Measurements from ENCODE around the gene COMMD1. TPM values are rescaled to one million over a fixed set of nuclear protein-coding genes. Genes with fewer than 3 reads are reported as not detected.

The COMMD1 gene
- total and polyA plus RNA-seq, 2 experiments from 2014 or later, result 54.9 to 83.7 TPM

DNA sequence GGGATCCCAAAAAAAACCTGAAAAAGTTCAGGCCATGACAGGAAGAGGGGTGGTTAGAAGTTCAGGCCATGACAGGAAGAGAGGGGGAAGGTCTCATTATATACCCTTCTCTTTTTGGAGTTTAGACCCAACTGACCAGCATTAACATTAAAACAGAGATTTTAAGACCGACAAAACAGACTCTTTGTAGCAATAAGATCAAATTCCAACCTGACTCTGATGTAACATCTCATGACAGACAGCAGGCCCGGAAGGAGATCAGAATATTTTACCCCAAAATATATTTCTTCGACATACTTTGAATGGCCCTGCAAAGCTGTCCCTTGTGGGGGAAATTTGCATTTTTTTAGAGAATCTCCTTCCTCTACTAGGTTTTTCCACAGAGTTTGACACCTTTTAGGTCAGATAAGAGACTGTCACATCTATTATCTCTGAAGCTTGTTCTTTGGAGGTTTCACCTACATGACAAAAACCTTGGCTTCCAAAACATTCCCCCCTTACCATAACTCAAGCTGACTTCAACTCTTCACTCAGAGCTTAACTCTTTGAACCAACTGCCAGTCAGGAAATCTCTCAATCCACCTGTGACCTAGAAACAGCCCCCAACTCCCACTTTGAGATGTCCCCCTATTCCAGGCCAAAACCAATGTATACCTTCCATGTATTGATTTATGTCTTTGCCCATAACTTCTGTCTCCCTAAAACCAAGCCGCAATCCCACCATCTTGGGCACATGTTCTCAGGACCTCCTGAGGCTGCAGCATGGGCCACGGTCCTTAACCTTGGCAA is 239.4 kb downstream of the COMMD1 start:
- H3K4me1 ChIP-seq (ENCODE audit: insufficient read depth), result no peaks in the 10 kb centered on the region
- no peaks in the 10 kb centered on the region for H3K27me3 ChIP-seq (ENCODE audit: insufficient read depth)
- no peak overlapping the region for H3K4me3 ChIP-seq
- no peaks in the 10 kb centered on the region for H3K79me2 ChIP-seq (replicated peaks; ENCODE audit: insufficient read depth)
- H3K9me3 Mint-ChIP-seq, result no peaks in the 10 kb centered on the region
- no peak for DNase-seq (ENCODE audit: low spot score)
- H3K9me2 ChIP-seq (ENCODE audit: insufficient read depth), result peaks cover 6% of the 10 kb centered on the region; the same call in 1 of the 2 replicates
- H2AFZ ChIP-seq, result no peak overlapping the region
- no peaks in the 10 kb centered on the region for H3K36me3 Mint-ChIP-seq (ENCODE audit: low read depth)
- no peak overlapping the region for H3K27ac Mint-ChIP-seq
- H3K4me2 ChIP-seq, result no peak overlapping the region
- H4K20me1 ChIP-seq (replicated peaks; ENCODE audit: insufficient read depth), result no peaks in the 10 kb centered on the region
- peaks cover 2% of the 10 kb centered on the region for H3K27me3 Mint-ChIP-seq (ENCODE audit: insufficient read depth, low read depth, poor library complexity)
- no peak overlapping the region for H3K27ac ChIP-seq (ENCODE audit: low read depth)
- H3K4me1 Mint-ChIP-seq, result peaks cover 4% of the 10 kb centered on the region; the same call in 1 of the 3 replicates
- H3F3A ChIP-seq (replicated peaks; ENCODE audit: low read depth), result no peaks in the 10 kb centered on the region
- TF ChIP-seq NANOG (IDR thresholded peaks at IDR 0.05; ENCODE audit: borderline replicate concordance), result no peak
- TF ChIP-seq, protein P1, sequence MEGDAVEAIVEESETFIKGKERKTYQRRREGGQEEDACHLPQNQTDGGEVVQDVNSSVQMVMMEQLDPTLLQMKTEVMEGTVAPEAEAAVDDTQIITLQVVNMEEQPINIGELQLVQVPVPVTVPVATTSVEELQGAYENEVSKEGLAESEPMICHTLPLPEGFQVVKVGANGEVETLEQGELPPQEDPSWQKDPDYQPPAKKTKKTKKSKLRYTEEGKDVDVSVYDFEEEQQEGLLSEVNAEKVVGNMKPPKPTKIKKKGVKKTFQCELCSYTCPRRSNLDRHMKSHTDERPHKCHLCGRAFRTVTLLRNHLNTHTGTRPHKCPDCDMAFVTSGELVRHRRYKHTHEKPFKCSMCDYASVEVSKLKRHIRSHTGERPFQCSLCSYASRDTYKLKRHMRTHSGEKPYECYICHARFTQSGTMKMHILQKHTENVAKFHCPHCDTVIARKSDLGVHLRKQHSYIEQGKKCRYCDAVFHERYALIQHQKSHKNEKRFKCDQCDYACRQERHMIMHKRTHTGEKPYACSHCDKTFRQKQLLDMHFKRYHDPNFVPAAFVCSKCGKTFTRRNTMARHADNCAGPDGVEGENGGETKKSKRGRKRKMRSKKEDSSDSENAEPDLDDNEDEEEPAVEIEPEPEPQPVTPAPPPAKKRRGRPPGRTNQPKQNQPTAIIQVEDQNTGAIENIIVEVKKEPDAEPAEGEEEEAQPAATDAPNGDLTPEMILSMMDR (conservative IDR thresholded peaks at IDR 0.05; ENCODE audit: low read depth in 2 of 2), result no peak
- ATAC-seq, result no peak
- H3K36me3 ChIP-seq (ENCODE audit: insufficient read depth), result no peaks in the 10 kb centered on the region
- no peak overlapping the region for H3K4me3 Mint-ChIP-seq

DNA sequence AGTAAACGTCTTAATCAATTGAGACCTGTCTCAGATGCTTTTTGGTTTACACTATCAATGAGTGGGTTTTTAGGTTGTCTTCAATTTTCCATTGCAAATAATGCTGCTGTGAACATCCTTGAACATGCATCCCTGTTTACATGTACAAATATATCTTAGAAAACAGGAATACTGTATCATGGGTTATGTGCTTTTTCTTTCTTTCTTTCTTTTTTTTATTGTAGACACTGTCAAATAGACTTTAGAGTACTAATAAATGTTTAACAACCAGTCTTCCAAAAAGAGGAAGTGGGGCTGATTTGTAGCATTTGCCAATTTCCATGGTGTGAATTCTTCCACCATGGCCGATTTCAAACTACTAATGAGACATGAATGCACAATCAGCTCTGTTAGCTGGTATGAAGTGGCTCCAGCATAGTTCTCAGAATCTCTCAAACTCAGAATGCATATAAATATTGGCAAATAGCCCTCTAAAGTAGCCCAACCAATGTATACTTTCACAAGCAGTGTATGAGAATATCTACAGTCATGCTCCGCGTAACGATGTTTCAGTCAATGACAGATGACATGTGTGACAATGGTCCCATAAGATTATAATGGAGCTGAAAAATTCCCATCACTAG is 240.1 kb downstream of the COMMD1 start:
- Histone ChIP-seq H3K4me3 (no peak overlapping the region), H3F3A (replicated peaks; ENCODE audit: low read depth) (no peaks in the 10 kb centered on the region), H3K36me3 (ENCODE audit: insufficient read depth) (no peaks in the 10 kb centered on the region), H3K27me3 (ENCODE audit: insufficient read depth) (no peaks in the 10 kb centered on the region), H2AFZ (no peak overlapping the region), H3K79me2 (replicated peaks; ENCODE audit: insufficient read depth) (no peaks in the 10 kb centered on the region), H3K4me1 (ENCODE audit: insufficient read depth) (peaks cover 2% of the 10 kb centered on the region), H4K20me1 (replicated peaks; ENCODE audit: insufficient read depth) (no peaks in the 10 kb centered on the region), H3K4me2 (no peak overlapping the region), H3K27ac (ENCODE audit: low read depth) (no peak overlapping the region), H3K9me2 (ENCODE audit: insufficient read depth) (peaks cover 6% of the 10 kb centered on the region; the same call in 1 of the 2 replicates)
- Mint-ChIP-seq H3K4me3 (no peak overlapping the region), H3K27ac (no peak overlapping the region), H3K36me3 (ENCODE audit: low read depth) (no peaks in the 10 kb centered on the region), H3K27me3 (ENCODE audit: insufficient read depth, low read depth, poor library complexity) (peaks cover 2% of the 10 kb centered on the region), H3K4me1 (peaks cover 4% of the 10 kb centered on the region; the same call in 1 of the 3 replicates), H3K9me3 (no peaks in the 10 kb centered on the region)
- DNase-seq (ENCODE audit: low spot score) (no peak), ATAC-seq (no peak)
- no peak for TF ChIP-seq JUNB (IDR thresholded peaks at IDR 0.05; ENCODE audit: unreplicated experiment)
- TF ChIP-seq, protein P2, sequence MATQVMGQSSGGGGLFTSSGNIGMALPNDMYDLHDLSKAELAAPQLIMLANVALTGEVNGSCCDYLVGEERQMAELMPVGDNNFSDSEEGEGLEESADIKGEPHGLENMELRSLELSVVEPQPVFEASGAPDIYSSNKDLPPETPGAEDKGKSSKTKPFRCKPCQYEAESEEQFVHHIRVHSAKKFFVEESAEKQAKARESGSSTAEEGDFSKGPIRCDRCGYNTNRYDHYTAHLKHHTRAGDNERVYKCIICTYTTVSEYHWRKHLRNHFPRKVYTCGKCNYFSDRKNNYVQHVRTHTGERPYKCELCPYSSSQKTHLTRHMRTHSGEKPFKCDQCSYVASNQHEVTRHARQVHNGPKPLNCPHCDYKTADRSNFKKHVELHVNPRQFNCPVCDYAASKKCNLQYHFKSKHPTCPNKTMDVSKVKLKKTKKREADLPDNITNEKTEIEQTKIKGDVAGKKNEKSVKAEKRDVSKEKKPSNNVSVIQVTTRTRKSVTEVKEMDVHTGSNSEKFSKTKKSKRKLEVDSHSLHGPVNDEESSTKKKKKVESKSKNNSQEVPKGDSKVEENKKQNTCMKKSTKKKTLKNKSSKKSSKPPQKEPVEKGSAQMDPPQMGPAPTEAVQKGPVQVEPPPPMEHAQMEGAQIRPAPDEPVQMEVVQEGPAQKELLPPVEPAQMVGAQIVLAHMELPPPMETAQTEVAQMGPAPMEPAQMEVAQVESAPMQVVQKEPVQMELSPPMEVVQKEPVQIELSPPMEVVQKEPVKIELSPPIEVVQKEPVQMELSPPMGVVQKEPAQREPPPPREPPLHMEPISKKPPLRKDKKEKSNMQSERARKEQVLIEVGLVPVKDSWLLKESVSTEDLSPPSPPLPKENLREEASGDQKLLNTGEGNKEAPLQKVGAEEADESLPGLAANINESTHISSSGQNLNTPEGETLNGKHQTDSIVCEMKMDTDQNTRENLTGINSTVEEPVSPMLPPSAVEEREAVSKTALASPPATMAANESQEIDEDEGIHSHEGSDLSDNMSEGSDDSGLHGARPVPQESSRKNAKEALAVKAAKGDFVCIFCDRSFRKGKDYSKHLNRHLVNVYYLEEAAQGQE (IDR thresholded peaks at IDR 0.05; ENCODE audit: unreplicated experiment), result no peak
- TF ChIP-seq, protein P1 (conservative IDR thresholded peaks at IDR 0.05; ENCODE audit: low read depth in 2 of 2), result no peak
- TF ChIP-seq EZH2phosphoT487 (IDR thresholded peaks at IDR 0.05; ENCODE audit: unreplicated experiment), result no peak
- no peak for TF ChIP-seq EZH2 (IDR thresholded peaks at IDR 0.05; ENCODE audit: low read depth, unreplicated experiment)

All from GM23338 (cell line).